ENCODE data around the gene CAPN12. TPM values are rescaled to one million over a fixed set of nuclear protein-coding genes. Genes with fewer than 3 reads are reported as not detected.

The CAPN12 gene
- polyA plus RNA-seq, 1 of the 3 experiments (the other 2 are of a cell fraction) = 3.0 TPM

DNA sequence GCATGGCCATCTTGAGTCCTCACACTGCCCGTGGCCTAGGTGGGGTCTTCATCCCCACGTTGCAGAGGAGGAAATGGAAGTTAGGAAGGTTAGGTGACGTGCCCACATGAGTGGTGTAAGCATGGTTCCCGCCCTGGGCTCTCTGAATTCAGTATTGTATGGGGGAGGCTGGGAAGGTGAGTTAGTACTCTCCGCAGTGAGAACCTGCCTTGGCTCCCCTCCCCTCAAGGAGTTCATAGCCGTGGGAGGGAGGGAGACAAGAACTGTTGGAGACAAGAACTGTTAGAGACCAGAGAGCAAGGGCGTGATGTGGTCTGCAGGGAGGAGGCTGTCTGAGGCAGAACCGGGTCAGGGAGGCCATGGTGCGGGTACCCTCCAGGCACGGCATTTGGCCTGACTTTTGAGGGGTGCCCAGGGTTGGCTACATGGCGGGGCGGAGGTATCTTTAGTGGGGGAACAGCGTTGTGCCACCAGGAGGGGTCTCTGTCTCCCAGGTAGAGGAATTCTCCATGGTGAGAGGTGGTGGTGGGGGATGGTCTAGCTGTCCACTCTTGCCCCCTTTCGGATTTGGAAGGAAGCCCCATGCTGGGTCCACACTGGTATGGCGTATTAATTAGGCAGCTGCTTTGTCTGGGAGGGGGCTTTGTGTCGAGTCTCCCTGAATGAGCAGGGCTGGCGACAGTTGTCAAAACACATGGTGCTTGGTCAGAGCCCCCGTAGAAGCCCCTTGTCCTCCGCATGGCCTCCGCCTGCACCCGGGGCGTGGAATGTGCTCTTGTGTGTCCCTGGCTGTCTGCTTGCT lies 45.8 kb downstream of the CAPN12 start:
- TF ChIP-seq TAF1 (IDR thresholded peaks at IDR 0.05; ENCODE audit: borderline replicate concordance, low read depth, low read length) (no peak), CTCF (IDR thresholded peaks at IDR 0.05) (no peak), MXI1 (IDR thresholded peaks at IDR 0.05; ENCODE audit: low read depth, low read length) (no peak), NFIC (IDR thresholded peaks at IDR 0.05; ENCODE audit: borderline replicate concordance) (no peak), GATA2 (CRISPR knock-in tag; IDR thresholded peaks at IDR 0.05) (no peak), RCOR1 (IDR thresholded peaks at IDR 0.05; ENCODE audit: low read length) (no peak), MAX (IDR thresholded peaks at IDR 0.05; ENCODE audit: low read depth) (no peak), EP300 (IDR thresholded peaks at IDR 0.05; ENCODE audit: borderline replicate concordance in 1 of 2, low read depth in 1 of 2, low read length in 1 of 2) (no peak), TEAD4 (IDR thresholded peaks at IDR 0.05; ENCODE audit: borderline replicate concordance, insufficient read depth) (no peak), NRF1 (IDR thresholded peaks at IDR 0.05; ENCODE audit: low read depth, low read length) (no peak), JUND (IDR thresholded peaks at IDR 0.05) (no peak), USF2 (IDR thresholded peaks at IDR 0.05; ENCODE audit: borderline replicate concordance, low read depth, low read length) (no peak)
- TF ChIP-seq, protein P1, sequence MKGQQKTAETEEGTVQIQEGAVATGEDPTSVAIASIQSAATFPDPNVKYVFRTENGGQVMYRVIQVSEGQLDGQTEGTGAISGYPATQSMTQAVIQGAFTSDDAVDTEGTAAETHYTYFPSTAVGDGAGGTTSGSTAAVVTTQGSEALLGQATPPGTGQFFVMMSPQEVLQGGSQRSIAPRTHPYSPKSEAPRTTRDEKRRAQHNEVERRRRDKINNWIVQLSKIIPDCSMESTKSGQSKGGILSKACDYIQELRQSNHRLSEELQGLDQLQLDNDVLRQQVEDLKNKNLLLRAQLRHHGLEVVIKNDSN (IDR thresholded peaks at IDR 0.05; ENCODE audit: borderline replicate concordance, low read depth) = no peak
- no peak for DNase-seq
- peaks cover 10 to 49% of the 10 kb centered on the region in 2 experiments; a peak in 3 of 4 replicates for H3K4me1 ChIP-seq (ENCODE audit: control insufficient read depth in 1 of 2, insufficient read depth in 2 of 2, low read depth in 1 of 2, low read length in 1 of 2)
- peaks cover 3% of the 10 kb centered on the region for H3F3A ChIP-seq (replicated peaks; ENCODE audit: insufficient read depth)
- no peaks in the 10 kb centered on the region for H3K9me3 ChIP-seq
- no peaks in the 10 kb centered on the region for H3K9me2 ChIP-seq
- H3K9ac ChIP-seq = no peak overlapping the region
- H3K36me3 ChIP-seq (replicated peaks in 1 of 2; ENCODE audit: control insufficient read depth in 1 of 2, insufficient read depth in 2 of 2, low read length in 1 of 2) = peaks cover 26 to 51% of the 10 kb centered on the region in 2 experiments
- no peak overlapping the region for H3K4me3 ChIP-seq (ENCODE audit: low read depth in 2 of 2, low read length in 1 of 2)
- POLR2A ChIA-PET = no interaction called here
- no peak overlapping the region for H3K4me2 ChIP-seq
- H2AFZ ChIP-seq (ENCODE audit: low read depth) = no peak overlapping the region
- no peaks in the 10 kb centered on the region for H3K27me3 ChIP-seq (ENCODE audit: insufficient read depth)
- no peak overlapping the region; a peak in 1 of 4 replicates for H3K27ac ChIP-seq (ENCODE audit: low read depth in 2 of 2, low read length in 1 of 2)
- peaks cover 38% of the 10 kb centered on the region for H4K20me1 ChIP-seq (ENCODE audit: insufficient read depth)
- peaks cover 100% of the 10 kb centered on the region for H3K79me2 ChIP-seq (ENCODE audit: insufficient read depth)
- CTCF ChIA-PET = no interaction called here
- WGBS (ENCODE audit: low lambda C conversion rate) = 93% methylated on average over 13 of the region's 22 CpGs
